ENCODE results near the gene TERT.
A peak's percentile ranks its signal among the peaks of the same experiment; 100 is the strongest.

TERT gene

DNA sequence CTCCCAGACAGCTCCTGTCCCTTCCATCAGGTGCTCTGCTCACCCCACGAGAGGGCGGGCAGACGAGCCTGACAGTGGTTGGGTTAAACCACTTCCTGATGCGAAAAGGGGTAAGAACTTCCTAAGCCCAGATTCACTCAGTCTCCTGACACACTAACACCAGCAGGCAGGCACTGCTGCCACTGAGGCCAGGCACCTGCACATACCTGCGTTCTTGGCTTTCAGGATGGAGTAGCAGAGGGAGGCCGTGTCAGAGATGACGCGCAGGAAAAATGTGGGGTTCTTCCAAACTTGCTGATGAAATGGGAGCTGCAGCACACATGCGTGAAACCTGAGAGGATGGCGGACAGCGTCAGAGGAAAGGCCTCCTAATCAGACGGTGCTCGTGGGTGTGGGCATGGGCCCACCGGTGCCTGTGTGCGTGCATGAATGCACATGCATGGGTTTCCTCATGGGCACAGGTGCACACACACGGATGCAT lies 39.7 kb downstream of the TERT start:
- peak in 1 of 3 experiments; percentile 45 for DNase-seq

DNA sequence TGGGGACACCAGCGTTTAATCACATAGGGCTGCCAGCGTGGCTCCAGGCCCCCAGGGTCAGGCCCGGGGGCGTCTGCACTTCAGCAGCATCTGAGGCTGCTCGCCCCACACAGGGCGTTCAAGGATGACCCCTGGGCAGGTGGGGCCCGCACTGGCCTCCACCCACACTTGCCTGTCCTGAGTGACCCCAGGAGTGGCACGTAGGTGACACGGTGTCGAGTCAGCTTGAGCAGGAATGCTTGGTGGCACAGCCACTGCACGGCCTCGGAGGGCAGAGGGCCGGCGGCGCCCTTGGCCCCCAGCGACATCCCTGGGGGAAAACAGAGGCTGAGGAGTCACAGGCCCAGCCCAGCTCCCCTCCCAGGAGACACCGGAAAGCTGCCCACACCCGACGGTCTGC lies 40.7 kb downstream of the TERT start:
- no peak for DNase-seq

DNA sequence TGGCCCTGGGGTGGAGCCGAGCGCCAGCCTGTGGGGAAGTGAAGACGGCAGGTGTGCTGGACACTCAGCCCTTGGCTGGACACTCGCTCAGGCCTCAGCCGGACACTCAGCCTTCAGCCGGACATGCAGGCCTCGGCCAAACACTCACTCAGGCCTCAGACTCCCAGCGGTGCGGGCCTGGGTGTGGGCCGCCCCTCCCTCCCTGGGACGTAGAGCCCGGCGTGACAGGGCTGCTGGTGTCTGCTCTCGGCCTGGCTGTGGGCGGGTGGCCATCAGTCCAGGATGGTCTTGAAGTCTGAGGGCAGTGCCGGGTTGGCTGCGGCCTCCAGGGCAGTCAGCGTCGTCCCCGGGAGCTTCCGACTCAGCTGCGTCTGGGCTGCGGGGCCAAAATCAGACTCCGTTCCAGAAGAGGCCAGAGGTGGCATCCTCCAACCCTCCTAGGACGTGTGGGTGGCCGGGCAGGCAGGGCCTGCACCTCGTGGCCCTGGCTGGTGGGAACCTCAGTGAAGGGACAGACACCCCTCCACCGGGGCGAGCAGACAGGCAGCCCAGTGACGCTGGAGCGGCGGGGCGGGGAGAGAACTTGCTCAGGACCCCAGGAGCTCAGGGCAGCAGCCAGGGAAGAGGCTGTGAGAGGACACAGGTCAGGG lies 41.3 kb downstream of the TERT start:
- no peak for DNase-seq

DNA sequence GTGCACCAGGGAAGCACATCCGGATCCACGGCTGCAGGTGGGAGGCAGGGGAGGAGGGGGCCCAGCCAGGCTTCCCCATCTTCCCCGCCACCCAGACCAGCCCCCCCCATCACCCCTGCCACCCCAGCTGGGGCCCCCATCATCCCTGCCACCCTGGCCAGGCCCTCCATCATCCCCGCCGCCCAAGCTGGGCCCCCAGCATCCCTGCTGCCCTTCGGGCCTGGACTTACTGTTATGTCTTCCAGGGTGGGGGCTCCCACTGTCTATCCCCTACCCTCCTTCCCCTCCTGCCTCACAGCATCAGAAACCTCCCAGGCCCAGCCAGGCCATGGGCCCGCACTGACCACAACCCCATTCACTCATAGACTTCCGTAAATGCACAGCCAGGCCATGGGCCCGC lies 42.2 kb downstream of the TERT start:
- no peak for DNase-seq

DNA sequence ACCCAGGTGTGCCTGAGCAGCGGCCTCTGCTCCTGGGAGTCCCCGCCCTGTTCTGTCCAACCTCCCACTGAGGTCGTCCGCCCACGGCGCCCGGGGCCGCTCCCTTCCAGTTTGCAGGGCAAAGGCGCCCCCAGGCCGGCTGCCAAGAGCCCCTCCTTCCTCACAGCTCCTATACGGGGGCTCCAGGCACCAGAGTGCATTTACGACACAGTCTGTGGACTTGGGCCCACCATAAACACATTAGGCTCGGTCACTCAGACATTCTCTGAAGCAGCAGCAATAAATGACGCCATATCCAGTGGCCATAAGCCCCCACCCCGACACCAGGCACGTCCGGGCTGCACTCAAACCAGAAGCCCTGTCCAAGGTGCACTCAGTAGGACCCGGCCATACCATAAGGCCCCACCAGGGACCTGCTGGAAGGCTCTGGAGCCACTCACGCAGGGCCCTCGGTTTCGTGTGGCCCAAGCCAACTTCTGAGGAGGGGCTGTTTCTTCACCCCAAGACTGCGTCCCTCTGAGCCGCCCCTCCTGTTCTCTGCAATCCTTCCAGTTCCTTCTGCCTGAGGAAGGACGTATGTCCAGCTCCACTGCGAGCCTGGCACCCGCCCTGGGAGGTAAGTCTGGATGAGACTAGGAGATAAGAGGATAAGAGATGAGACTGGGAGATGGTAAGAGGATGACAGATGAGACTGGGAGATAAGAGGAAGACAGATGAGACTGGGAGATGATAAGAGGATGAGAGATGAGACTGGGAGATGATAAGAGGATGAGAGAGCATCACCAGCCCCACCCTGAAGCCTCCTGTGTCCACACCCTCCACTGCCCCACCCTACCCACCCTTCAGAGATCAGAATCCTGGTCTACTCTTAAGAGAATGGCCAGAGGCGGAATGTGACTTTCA lies 42.9 kb downstream of the TERT start:
- no peak for DNase-seq

DNA sequence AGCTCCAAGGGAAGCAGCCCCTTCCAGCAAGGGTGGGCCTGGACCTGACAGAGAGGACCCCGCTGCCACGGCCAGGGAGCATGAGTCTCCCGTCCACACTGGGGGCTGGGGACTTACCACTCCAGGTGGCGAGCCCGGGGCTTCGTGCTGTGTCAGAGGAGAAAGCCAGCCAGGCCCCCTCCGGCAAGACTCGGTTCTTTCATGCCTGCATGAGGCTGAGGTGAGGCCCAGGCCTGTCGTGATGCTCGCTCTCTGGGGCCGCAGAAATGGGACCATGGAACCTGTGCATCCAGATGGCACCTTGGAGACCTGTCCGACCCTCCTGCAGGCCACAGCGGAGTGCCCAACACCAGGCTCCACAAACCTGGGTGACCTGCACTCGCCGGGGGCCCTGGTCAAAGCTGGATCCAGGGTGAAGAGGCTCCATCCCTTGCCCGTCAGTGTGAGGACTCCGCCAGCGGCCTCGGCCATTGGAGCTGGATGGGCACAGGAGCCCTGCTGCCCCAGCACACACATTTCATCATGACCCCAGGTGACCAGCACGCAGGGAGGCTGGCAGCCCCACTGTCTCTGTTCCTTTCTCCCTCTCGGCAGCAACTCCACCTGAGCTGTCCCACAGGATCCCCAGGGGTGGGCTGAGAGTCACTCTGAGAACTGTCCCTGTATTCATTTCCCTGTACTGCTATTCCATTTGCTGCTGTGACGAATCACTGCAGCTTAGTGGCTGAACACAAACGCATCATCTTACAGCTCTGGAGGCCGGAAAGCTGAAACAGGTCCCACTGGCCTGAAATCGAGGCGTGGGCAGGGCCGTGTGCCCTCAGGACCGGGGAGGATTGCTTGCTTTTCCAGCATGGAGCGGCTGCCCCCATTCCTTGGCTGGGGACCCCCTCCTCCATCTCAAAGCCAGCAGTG lies 45.2 kb downstream of the TERT start:
- DNase-seq: no peak

DNA sequence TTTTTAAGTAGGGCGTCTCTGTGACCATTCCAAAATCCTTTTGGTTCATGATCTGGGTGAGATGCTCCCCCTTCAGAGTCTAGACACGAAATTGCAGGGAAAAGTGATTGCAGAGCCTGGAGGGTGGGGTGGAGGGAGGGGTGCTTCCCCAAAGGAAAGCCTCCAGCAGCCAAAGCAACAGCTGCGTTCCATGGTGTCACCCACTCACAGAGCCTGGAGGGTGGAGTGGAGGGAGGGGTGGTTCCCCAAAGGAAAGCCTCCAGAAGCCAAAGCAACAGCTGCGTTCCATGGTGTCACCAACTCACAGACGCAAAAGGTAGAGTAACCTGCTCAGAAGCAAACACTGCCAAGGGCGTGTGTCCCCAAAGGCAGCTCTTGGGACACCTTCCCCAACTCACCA lies 47.1 kb downstream of the TERT start:
- DNase-seq: peak in 1 of 3 experiments; percentile 20

DNA sequence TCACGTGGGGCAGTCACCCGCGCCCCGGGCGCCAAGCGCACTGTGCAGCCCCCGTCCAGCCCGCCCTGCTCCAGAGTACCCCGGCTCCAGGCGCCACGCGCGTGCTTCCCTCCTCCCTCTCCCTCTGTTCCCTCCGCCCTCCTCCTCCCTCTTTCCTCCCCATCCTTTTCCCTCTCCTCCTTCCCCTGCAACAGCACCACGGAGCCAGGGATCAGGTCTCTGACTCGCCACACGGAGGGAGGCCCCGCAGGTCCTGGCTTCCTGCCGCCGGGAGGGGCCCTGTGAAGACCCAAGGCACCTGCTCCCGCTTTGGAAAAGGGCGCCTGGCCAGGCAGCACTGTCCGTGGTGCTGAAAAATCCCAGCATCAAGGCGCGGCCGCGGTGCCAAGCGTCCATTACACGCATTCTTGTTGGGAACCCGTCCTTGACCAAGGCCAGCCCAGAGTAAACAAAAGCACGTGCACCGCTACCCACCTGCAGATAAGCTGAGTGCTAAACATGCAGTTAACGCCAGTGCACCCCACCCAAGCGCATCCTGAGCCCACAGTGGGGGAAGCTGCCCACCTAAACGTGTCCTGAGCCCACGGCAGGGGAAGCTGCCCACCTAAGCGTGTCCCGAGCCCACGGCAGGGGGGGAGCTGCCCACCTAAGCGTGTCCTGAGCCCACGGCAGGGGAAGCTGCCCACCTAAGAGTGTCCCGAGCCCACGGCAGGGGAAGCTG lies 48.0 kb downstream of the TERT start:
- DNase-seq: peak; percentile 12 to 81 (median 67)

DNA sequence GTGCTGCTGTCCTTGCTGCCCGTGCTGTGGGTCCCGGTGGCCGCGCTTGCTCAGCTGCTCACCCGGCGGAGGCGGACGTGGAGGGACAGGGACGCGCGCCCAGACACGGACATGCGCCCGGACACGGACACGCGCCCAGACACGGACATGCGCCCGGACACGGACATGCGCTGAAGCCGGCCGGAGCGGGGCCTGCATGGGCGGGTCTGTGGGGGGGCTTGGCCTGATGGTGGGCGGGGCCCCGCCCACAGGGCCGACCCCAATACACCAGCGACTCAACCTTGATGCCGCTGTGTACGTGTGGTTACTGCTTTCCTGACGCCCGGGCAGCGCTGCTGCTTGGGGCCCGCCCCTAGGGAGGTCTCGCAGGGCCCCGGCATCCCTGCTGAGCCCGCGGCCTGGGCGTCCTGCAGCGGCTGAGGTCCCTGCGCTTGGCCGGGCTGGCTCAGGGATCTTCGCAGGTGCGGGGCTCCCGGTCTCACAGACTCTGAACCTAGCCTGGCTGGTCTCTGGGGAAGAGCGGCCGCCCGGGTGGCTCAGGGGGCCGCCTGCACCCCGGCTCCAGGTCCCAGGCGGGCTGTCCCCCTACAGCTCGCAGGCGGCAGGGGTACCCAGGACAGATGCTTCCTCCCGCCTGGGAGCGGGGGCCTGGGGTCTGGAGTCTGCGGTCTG lies 48.8 kb downstream of the TERT start:
- peak in 2 of 3 experiments; percentile 79 to 80 for DNase-seq

DNA sequence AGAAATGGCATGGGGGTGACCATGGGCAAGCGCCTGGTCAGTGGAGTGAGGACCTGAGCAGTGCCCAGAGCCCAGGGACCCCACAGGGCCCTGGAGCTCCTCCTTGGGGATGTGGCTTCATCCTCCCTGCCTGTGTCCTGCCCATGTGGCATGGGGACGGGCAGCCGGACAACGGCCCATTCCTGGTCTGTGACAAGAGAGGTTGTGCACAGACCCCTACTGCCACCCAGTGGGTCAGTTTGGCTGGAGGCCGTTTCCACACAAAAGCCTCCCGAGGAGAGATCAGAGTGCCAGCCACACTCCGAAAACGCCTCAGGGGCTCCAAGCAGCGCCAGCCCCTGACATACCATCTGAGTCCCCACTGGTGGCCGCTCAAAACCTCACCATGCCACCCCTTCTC lies 49.9 kb downstream of the TERT start:
- DNase-seq: peak in 1 of 3 experiments; percentile 37

DNA sequence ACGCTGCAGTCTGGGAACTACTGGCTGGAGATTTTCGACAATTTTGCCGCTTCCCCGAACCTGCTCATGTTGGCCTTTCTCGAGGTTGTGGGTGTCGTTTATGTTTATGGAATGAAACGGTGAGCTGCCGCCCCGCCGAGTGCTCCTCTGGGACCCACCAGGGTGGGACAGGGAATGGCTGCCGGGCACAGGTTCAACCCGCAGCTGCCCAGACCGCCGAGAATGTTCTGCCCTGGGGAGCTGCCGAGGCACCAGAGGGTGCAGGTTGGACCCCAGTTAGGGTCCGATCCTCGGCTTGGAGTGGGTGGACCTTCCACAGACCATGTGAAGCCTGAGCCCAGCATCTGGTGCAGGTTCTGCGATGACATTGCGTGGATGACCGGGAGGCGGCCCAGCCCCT lies 50.6 kb downstream of the TERT start:
- no peak for DNase-seq

DNA sequence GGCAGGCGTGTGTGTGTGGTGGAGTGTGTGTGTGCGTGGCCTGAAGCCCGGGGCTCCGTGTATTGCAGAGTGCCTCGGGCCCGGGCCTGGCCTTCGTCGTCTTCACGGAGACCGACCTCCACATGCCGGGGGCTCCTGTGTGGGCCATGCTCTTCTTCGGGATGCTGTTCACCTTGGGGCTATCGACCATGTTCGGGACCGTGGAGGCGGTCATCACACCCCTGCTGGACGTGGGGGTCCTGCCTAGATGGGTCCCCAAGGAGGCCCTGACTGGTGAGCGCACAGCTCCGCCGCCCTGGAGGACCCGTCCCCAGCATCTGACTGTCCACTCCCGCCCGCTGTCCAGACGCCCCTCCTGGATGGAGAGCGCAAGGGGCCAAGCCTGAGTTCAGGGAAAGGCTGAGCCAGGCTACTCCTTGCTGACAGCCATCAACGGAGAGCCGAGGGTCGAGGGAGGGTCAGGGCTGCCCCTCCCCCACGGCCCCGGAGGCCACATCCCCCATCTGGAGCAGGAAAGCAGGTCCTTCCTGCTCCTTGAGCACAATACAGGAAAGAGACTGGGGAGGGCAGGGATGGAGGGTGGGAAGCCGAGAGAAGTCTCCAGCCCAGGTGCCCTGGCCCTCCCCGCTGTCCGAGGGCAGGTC lies 51.3 kb downstream of the TERT start:
- no peak for DNase-seq

DNA sequence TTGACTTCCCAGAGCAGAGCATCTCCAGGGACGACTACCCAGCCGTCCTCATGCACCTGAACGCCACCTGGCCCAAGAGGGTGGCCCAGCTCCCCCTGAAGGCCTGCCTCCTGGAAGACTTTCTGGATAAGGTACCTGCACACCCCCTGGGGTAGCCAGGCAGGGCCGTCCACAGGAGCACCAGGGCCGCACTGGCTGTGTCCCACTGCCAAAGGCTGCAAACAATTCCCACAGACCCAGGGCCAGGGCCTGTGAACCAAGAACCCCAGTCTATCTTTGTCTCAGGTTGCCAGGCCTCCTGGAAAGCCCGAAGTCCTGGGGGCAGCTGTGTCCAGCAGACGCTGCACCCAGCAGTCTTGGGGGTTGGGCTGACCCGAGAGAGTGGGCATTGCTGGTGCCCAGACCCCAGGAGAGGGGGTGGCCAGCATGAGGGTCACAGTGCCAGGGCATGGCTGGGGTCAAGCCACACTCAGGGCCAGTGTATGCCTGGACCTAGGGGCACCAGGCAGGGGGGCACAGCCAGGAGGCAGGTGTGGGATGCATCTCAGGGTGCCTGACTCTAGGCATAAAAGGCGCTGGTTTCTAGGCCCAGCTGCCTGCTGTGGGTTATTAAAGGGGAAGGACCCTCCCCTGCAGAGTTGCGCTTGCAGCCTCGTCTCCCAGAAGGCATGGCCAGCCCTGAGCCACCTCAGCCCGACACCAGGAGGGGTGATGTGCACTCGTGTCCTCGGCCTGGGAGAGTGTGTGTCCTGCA lies 52.0 kb downstream of the TERT start:
- peak in 1 of 3 experiments; percentile 32 for DNase-seq

DNA sequence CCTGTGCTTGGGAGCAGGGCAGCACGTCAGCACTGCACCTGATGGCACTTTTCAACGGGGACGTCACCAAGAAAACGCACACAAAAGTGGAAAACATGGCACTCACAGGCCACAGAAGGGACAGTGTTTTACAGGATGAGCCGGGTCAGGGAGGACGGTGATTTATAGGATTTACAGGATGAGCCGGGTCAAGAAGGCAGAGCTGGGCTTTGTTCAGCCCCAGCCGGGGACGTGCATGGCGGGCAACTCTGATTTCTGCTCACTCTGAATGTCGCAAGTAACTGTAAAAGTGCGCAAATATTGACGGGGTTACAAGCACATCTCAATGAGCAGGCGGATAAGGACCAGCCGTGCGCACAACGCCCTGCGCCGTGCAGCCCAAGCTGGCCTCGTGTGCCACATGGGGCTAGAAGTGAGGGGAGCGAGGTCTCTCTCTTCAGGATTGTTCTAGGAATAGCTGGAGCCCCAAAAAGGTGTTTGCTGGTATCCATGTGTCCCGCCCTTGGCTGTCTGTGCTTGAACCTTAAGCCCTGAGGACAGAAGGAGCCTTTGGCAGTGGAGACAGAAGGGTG lies 53.3 kb downstream of the TERT start:
- no peak for DNase-seq

DNA sequence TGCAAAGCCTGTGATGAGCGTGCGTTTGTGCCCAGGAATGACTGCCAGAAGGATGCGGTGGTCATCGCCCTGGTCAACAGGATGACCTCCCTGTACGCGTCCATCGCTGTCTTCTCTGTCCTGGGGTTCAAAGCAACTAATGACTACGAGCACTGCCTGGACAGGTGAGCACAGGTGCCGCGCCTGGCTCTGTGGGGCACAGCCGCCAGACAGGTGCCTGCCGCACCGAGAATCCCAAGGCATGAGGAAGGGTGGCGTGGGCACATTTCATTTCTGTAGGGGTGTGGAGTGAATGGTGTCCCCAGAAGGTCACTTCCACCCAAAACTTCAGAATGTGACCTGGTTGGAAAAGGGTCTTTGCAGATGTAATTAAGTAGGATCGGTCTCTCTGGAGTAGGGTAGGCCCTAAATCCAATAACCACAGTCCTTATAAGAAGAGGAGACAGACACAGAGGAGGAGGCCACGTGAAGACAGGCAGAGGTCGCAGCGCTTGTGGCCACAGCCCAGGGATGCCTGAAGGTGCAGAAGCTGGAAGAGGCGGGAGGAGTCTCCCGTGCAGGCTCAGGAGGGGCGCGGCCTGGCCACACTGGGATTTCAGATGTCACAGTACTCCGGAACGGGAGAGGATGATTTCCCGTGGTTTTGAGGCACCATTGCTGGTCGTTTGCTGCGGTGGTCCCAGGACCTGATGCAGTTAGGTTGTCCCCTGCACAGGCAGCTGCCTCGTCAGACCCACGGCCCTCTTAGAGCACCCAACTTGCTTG lies 54.2 kb downstream of the TERT start:
- no peak for DNase-seq

DNA sequence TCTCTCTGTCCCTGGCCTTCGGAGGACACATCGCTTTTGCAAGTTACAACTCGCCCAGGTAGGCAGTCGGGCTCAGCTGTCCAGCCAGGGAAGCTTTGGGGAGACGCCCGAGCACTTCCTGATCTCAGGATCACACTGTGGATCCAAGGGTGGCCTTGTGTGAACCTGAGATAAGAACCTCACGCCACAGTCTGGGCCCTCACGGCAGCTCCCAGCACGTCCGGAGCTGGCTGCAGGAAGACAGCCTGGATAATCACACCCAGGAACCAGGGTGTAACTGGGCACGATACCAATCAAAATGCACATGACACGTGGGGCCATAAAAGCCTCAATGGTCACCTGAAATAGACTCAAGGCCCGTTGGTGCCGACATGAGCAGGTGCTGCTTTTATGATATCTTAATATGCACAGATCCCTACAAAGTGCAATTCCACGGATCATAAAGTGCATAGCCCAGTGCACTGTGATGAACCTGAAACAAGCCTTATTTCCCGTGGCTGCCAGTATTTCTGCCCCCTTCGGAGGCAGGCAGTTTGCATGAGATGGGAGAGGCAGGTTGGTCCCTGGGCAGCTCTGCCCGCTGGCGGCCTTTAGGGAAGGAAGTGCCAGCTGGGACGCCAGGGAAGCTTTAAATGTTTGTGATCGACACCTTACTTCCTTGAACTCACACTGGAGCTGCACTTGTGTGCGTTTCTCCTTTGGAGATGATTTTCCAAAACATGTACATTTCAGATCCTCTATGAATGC lies 55.2 kb downstream of the TERT start:
- peak in 1 of 3 experiments; percentile 41 for DNase-seq

DNA sequence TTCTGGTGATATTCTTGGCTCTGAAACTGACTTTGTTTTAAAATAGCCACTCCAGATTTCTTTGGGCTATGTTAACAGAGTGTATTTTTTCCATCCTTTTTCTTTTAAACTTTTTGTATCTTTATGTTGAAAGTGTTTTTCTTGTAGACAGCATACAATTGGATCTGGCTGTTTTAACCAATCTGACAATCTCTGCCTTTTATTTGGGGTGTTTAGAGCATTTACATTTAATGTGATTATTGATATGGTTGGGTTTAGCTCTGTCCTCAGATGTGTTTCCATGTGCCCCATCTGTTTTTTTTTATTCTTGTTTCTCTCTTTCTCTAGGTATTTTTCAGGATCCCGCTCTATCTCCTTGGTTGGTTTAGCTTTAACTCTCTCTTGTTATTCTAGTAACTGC lies 59.0 kb downstream of the TERT start:
- DNase-seq: no peak

DNA sequence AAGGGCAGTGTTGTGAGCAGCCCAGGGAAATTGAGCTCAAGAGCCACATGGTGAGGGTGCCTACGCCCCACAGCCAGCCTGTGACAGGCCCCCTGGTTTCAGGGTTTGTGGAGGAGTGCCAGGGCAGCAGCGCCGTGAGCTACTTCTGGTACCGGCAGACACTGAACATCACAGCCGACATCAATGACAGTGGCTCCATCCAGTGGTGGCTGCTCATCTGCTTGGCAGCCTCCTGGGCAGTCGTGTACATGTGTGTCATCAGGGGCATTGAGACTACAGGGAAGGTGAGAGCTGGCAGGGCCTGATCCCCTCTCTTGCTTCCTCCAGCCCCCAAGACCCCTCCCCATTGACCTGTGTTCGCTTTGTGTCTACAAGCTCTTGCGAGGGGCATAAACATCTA lies 59.5 kb downstream of the TERT start:
- DNase-seq: no peak

DNA sequence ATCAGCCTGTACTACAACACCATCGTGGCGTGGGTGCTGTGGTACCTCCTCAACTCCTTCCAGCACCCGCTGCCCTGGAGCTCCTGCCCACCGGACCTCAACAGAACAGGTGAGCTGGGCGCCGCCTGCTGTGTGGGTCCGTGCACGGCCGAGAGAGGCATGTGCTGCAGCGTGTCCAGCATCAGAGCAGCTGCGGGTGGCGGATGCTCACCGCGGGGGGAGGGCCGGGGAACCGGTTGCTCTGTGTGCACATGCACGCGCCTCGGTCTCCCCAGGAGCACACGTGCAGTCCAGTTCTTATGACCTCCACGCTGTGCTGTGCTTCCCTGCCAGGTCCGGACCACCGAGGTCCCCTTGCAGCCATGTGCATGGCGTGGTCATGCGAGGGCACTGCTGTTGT lies 62.1 kb downstream of the TERT start:
- DNase-seq: peak in 1 of 3 experiments; percentile 46
